Natural killer cell (primary cell): ENCODE data around the gene SYCE3. TPM values are rescaled to one million over a fixed set of nuclear protein-coding genes. Genes with fewer than 3 reads are reported as not detected.

ENCODE experiments used
- ATAC-seq, 3 donors: fragments of 150-1000 bp in 2 of 3; fragments of 200-7000 bp in 1 of 3; cut with Tn5 transposase; 1 replicate in 1 of 3; 2 replicates in 2 of 3; pipeline ENCODE4 v1.10.0; 2021; ENCODE audit warnings: mild to moderate bottlenecking in 2 of 3, moderate library complexity in 2 of 3
- DNase-seq, 2 donors: peaks; one replicate each; pipeline versions ENCODE4 v3.0.0 to v3.0.0-alpha.2; 2013 to 2021; ENCODE audit warnings: mixed read lengths in 1 of 2
- H3K27ac ChIP-seq: one replicate; pipeline ENCODE4 v1.5.1; 2013; ENCODE audit warnings: mild to moderate bottlenecking, low read length
- H3K27me3 ChIP-seq: one replicate; pipeline ENCODE4 v1.6.1; 2013; ENCODE audit warnings: low read length; ENCODE audit not compliant: control insufficient read depth, insufficient read depth
- H3K36me3 ChIP-seq: one replicate; pipeline ENCODE4 v1.6.1; 2013; ENCODE audit warnings: low read length; ENCODE audit not compliant: control insufficient read depth, insufficient read depth
- H3K4me1 ChIP-seq: one replicate; pipeline ENCODE4 v1.6.1; 2013; ENCODE audit warnings: low read length; ENCODE audit not compliant: control insufficient read depth, insufficient read depth
- H3K4me3 ChIP-seq: one replicate; pipeline ENCODE4 v1.5.1; 2013; ENCODE audit warnings: low read length
- H3K9me3 ChIP-seq: one replicate; pipeline ENCODE4 v1.6.1; 2013; ENCODE audit warnings: low read length; ENCODE audit not compliant: control insufficient read depth, insufficient read depth
- H3K27ac Mint-ChIP-seq, 2 donors: one replicate each; pipeline ENCODE4 v1.8.0; 2022; ENCODE audit warnings: mild to moderate bottlenecking in 2 of 2, mixed read lengths in 2 of 2, moderate library complexity in 1 of 2
- H3K27me3 Mint-ChIP-seq, 2 donors: one replicate each; pipeline ENCODE4 v1.8.0; 2022; ENCODE audit warnings: low read depth in 2 of 2, mixed read lengths in 2 of 2
- H3K36me3 Mint-ChIP-seq: one replicate; pipeline ENCODE4 v1.8.0; 2022; ENCODE audit warnings: mixed read lengths
- H3K4me1 Mint-ChIP-seq, 2 donors: one replicate each; pipeline ENCODE4 v1.8.0; 2022; ENCODE audit warnings: mixed read lengths in 2 of 2
- H3K4me3 Mint-ChIP-seq: one replicate; pipeline ENCODE4 v1.8.0; 2022; ENCODE audit warnings: mild to moderate bottlenecking, moderate library complexity, mixed read lengths
- H3K9me3 Mint-ChIP-seq, 2 donors: one replicate each; pipeline ENCODE4 v1.8.0; 2022; ENCODE audit warnings: mixed read lengths in 2 of 2
- CTCF ChIP-seq: fragments of 200-600 bp; IDR thresholded peaks from one replicate; pipeline ENCODE4 v1.8.0; 2022; ENCODE audit warnings: antibody characterized with exemption
- WGBS: methylation state at CpG from one replicate; pipeline ENCODE4 v1.1.7; 2013; ENCODE audit warnings: missing lambda C conversion rate; ENCODE audit not compliant: insufficient coverage; 5-methylcytosine and 5-hydroxymethylcytosine counted together
- intact Hi-C: fragments of 100-400 bp; cut with micrococcal nuclease; formaldehyde crosslinking; loops from one replicate; pipeline ENCODE4 v1.14.2; 2022
- total RNA-seq, 4 donors: library from RNA; stranded (reverse); fragments of 120-200 nt in 1 of 4; gene quantifications; one replicate each; pipeline versions ENCODE4 v1.2.3 to v1.2.4, GENCODE V29; 2013 to 2022

Gene SYCE3
- total RNA-seq, 3 donors from 2014 or later (not counting 1 experiment from before 2014, with no cell fraction given): not detected

GRCh38 chr22:50523458-50523805 is 39.3 kb downstream of the SYCE3 start:
- H3K27me3 Mint-ChIP-seq: no peaks in the 10 kb centered on the region
- Histone ChIP-seq H3K9me3 (no peaks in the 10 kb centered on the region), H3K4me3 (no peak overlapping the region), H3K27me3 (no peaks in the 10 kb centered on the region), H3K27ac (no peak overlapping the region), H3K36me3 (peaks cover 34% of the 10 kb centered on the region), H3K4me1 (peaks cover 32% of the 10 kb centered on the region)
- DNase-seq: no peak
- ATAC-seq: no peak
- H3K4me1 Mint-ChIP-seq: peaks cover 26% of the 10 kb centered on the region in 2 donors
- WGBS: 98% methylated on average over 16 of the region's 16 CpGs
- no peak overlapping the region for H3K4me3 Mint-ChIP-seq
- H3K27ac Mint-ChIP-seq: no peak overlapping the region
- intact Hi-C loops: no loop called here
- no peak for TF ChIP-seq CTCF
- no peaks in the 10 kb centered on the region for H3K9me3 Mint-ChIP-seq
- H3K36me3 Mint-ChIP-seq: no peaks in the 10 kb centered on the region

GRCh38 chr22:50522806-50523438 is 39.8 kb downstream of the SYCE3 start:
- Histone ChIP-seq H3K36me3 (peaks cover 39% of the 10 kb centered on the region), H3K9me3 (no peaks in the 10 kb centered on the region), H3K4me1 (peaks cover 27% of the 10 kb centered on the region), H3K4me3 (no peak overlapping the region), H3K27ac (no peak overlapping the region), H3K27me3 (no peaks in the 10 kb centered on the region)
- WGBS: 96% methylated on average over 21 of the region's 22 CpGs
- no peak overlapping the region for H3K27ac Mint-ChIP-seq
- intact Hi-C loops: no loop called here
- H3K4me1 Mint-ChIP-seq: peaks cover 21 to 24% of the 10 kb centered on the region in 2 donors
- no peaks in the 10 kb centered on the region for H3K36me3 Mint-ChIP-seq
- no peaks in the 10 kb centered on the region for H3K27me3 Mint-ChIP-seq
- no peak overlapping the region for H3K4me3 Mint-ChIP-seq
- no peak for DNase-seq
- no peaks in the 10 kb centered on the region for H3K9me3 Mint-ChIP-seq
- no peak for ATAC-seq
- no peak for TF ChIP-seq CTCF

GRCh38 chr22:50522208-50522805 is 40.4 kb downstream of the SYCE3 start:
- H3K27ac Mint-ChIP-seq: no peak overlapping the region
- H3K4me3 ChIP-seq: no peak overlapping the region
- no peaks in the 10 kb centered on the region for H3K27me3 ChIP-seq
- no peak overlapping the region for H3K27ac ChIP-seq
- H3K27me3 Mint-ChIP-seq: no peaks in the 10 kb centered on the region
- TF ChIP-seq CTCF: no peak
- WGBS: 95% methylated on average over 15 of the region's 15 CpGs
- H3K4me1 Mint-ChIP-seq: peaks cover 15 to 17% of the 10 kb centered on the region in 2 donors
- H3K36me3 ChIP-seq: peaks cover 45% of the 10 kb centered on the region
- ATAC-seq: no peak
- H3K36me3 Mint-ChIP-seq: no peaks in the 10 kb centered on the region
- no peak overlapping the region for H3K4me3 Mint-ChIP-seq
- intact Hi-C loops: no loop called here
- H3K4me1 ChIP-seq: peaks cover 21% of the 10 kb centered on the region
- no peaks in the 10 kb centered on the region for H3K9me3 Mint-ChIP-seq
- H3K9me3 ChIP-seq: no peaks in the 10 kb centered on the region
- DNase-seq: no peak

- Mint-ChIP-seq H3K4me1 (peaks cover 11% of the 10 kb centered on the region in 2 donors), H3K36me3 (no peaks in the 10 kb centered on the region), H3K27me3 (no peaks in the 10 kb centered on the region), H3K4me3 (no peak overlapping the region), H3K9me3 (no peaks in the 10 kb centered on the region), H3K27ac (no peak overlapping the region)
- Histone ChIP-seq H3K4me1 (peaks cover 15% of the 10 kb centered on the region), H3K4me3 (no peak overlapping the region), H3K27ac (no peak overlapping the region), H3K27me3 (no peaks in the 10 kb centered on the region), H3K9me3 (no peaks in the 10 kb centered on the region), H3K36me3 (peaks cover 51% of the 10 kb centered on the region)
- TF ChIP-seq CTCF: no peak
- WGBS: 96% methylated on average over 10 of the region's 10 CpGs
- ATAC-seq: no peak
- intact Hi-C loops: no loop called here
- no peak for DNase-seq
These were observed 41.0 kb downstream of the SYCE3 start for GRCh38 chr22:50521710-50522109.
